NT2/D1 (cell line): ENCODE data around the gene ROCK2.
"Not testable (repeated sequence)": the region's sequence is repeated elsewhere in the genome, so short reads cannot be mapped to it uniquely, and the experiment has no call there.

Experiments used
- DNase-seq: peaks from one replicate; pipeline ENCODE4 v3.0.0-alpha.2; 2011; ENCODE audit warnings: low read depth, low spot score
- H3K27me3 ChIP-seq: 2 replicates; pipeline ENCODE4 v1.6.0; 2011; ENCODE audit warnings: mild to moderate bottlenecking; ENCODE audit not compliant: insufficient read length, insufficient read depth
- H3K36me3 ChIP-seq: 2 replicates; pipeline ENCODE4 v1.6.1; 2011; ENCODE audit warnings: mild to moderate bottlenecking, low read length, mixed read lengths; ENCODE audit not compliant: insufficient read depth, insufficient read length
- H3K4me1 ChIP-seq: 2 replicates; pipeline ENCODE4 v1.5.1; 2011; ENCODE audit not compliant: insufficient read depth, insufficient read length
- H3K4me3 ChIP-seq: 2 replicates; pipeline ENCODE4 v1.5.1; 2011; ENCODE audit warnings: low read depth; ENCODE audit not compliant: insufficient read length
- H3K9ac ChIP-seq: 2 replicates; pipeline ENCODE4 v1.6.0; 2011; ENCODE audit warnings: low read depth; ENCODE audit not compliant: insufficient read length
- H3K9me3 ChIP-seq: 2 replicates; pipeline ENCODE4 v1.5.1; 2011; ENCODE audit warnings: mild to moderate bottlenecking, low read length; ENCODE audit not compliant: insufficient read depth
- SUZ12 ChIP-seq: IDR thresholded peaks from 2 replicates; pipeline ENCODE4 v1.6.1; 2011; ENCODE audit not compliant: insufficient read length, insufficient read depth; ENCODE audit errors: extremely low read depth
- YY1 ChIP-seq: IDR thresholded peaks from 2 replicates; pipeline ENCODE4 v1.6.1; 2011; ENCODE audit not compliant: insufficient read length, insufficient read depth
- ZNF274 ChIP-seq: IDR thresholded peaks from 2 replicates; pipeline ENCODE4 v1.6.1; 2011; ENCODE audit warnings: mild to moderate bottlenecking, low read depth, low read length

Gene ROCK2

GRCh38 chr2:11168488-11168887, 175.9 kb downstream of the ROCK2 start:
- Histone ChIP-seq H3K4me1 (peaks cover 2% of the 10 kb centered on the region), H3K4me3 (no peak overlapping the region), H3K9me3 (no peaks in the 10 kb centered on the region), H3K27me3 (no peaks in the 10 kb centered on the region), H3K9ac (no peak overlapping the region), H3K36me3 (no peaks in the 10 kb centered on the region)
- no peak for DNase-seq
- TF ChIP-seq ZNF274 = no peak
- TF ChIP-seq YY1 = no peak
- TF ChIP-seq SUZ12 = no peak

GRCh38 chr2:11166476-11166875, 178.0 kb downstream of the ROCK2 start:
- Histone ChIP-seq H3K4me3 (no peak overlapping the region), H3K9me3 (no peaks in the 10 kb centered on the region), H3K36me3 (no peaks in the 10 kb centered on the region), H3K9ac (no peak overlapping the region), H3K27me3 (no peaks in the 10 kb centered on the region), H3K4me1 (peaks cover 2% of the 10 kb centered on the region)
- TF ChIP-seq ZNF274 = no peak
- no peak for DNase-seq

GRCh38 chr2:11165046-11165445, 179.4 kb downstream of the ROCK2 start:
- not testable (repeated sequence) for H3K9ac ChIP-seq, DNase-seq, H3K4me1 ChIP-seq, H3K4me3 ChIP-seq, H3K36me3 ChIP-seq, H3K27me3 ChIP-seq, H3K9me3 ChIP-seq

GRCh38 chr2:11163439-11164317, 180.8 kb downstream of the ROCK2 start:
- Histone ChIP-seq H3K36me3 (no peaks in the 10 kb centered on the region), H3K27me3 (no peaks in the 10 kb centered on the region), H3K4me3 (no peak overlapping the region), H3K9me3 (no peaks in the 10 kb centered on the region), H3K9ac (no peak overlapping the region), H3K4me1 (no peaks in the 10 kb centered on the region)
- TF ChIP-seq YY1 = no peak
- TF ChIP-seq ZNF274 = no peak
- no peak for TF ChIP-seq SUZ12
- no peak for DNase-seq

GRCh38 chr2:11161747-11162146, 182.7 kb downstream of the ROCK2 start:
- no peaks in the 10 kb centered on the region for H3K9me3 ChIP-seq
- H3K4me3 ChIP-seq = no peak overlapping the region
- no peak overlapping the region for H3K9ac ChIP-seq
- DNase-seq = no peak
- TF ChIP-seq YY1 (no peak), SUZ12 (no peak), ZNF274 (no peak)
- no peaks in the 10 kb centered on the region for H3K4me1 ChIP-seq
- H3K36me3 ChIP-seq = no peaks in the 10 kb centered on the region
- no peaks in the 10 kb centered on the region for H3K27me3 ChIP-seq

GRCh38 chr2:11160731-11161455, 183.5 kb downstream of the ROCK2 start:
- H3K27me3 ChIP-seq = peaks cover under 1% of the 10 kb centered on the region
- no peaks in the 10 kb centered on the region for H3K4me1 ChIP-seq
- no peaks in the 10 kb centered on the region for H3K9me3 ChIP-seq
- DNase-seq = no peak
- H3K4me3 ChIP-seq = no peak overlapping the region
- TF ChIP-seq YY1 (no peak), SUZ12 (no peak), ZNF274 (no peak)
- H3K36me3 ChIP-seq = no peaks in the 10 kb centered on the region
- no peak overlapping the region for H3K9ac ChIP-seq

- TF ChIP-seq ZNF274 = no peak
- no peak for TF ChIP-seq SUZ12
- TF ChIP-seq YY1 = no peak
- H3K27me3 ChIP-seq = peaks cover 3% of the 10 kb centered on the region
- no peak for DNase-seq
- no peaks in the 10 kb centered on the region for H3K9me3 ChIP-seq
- no peaks in the 10 kb centered on the region for H3K4me1 ChIP-seq
- H3K9ac ChIP-seq = no peak overlapping the region
- H3K36me3 ChIP-seq = no peaks in the 10 kb centered on the region
- H3K4me3 ChIP-seq = no peak overlapping the region
Measured at GRCh38 chr2:11160256-11160655, 184.2 kb downstream of the ROCK2 start.
